Stimulated activated naive CD4-positive, alpha-beta T cell treated with Interleukin-2 at 50 U/mL for 16 hours (primary cell): ENCODE results near the gene HNF1A.

Experiments
- DNase-seq: peaks from one replicate; lab custom pipeline; 2025; lab: John Stamatoyannopoulos, UW

HNF1A gene

GRCh38 chr12:121050725-121051124 is 72.4 kb downstream of the HNF1A start:
- DNase-seq = no peak
